ENCODE measurements around the gene ADAMTS12. TPM values are rescaled to one million over a fixed set of nuclear protein-coding genes. Genes with fewer than 3 reads are reported as not detected.

ADAMTS12 gene
- polyA plus RNA-seq, 1 of the 3 experiments (the other 2 are of a cell fraction), result 2.5 TPM

GRCh38 chr5:33736510-33736909, 155.3 kb downstream of the ADAMTS12 start:
- H3K27ac ChIP-seq (ENCODE audit: low read depth in 2 of 2, low read length in 1 of 2), result no peak overlapping the region
- ChIA-PET CTCF (interaction anchor here (0.6 kb wide), 1 partner anchor 1091 kb away, joined by 3 read pairs; no protein-coding TSS in a partner anchor), POLR2A (no interaction called here)
- H3K4me2 ChIP-seq, result no peak overlapping the region
- H3K9ac ChIP-seq, result no peak overlapping the region
- H3K4me1 ChIP-seq (ENCODE audit: control insufficient read depth in 1 of 2, insufficient read depth in 2 of 2, low read depth in 1 of 2, low read length in 1 of 2), result no peaks in the 10 kb centered on the region; a peak in 1 of 4 replicates
- H3K36me3 ChIP-seq (replicated peaks in 1 of 2; ENCODE audit: control insufficient read depth in 1 of 2, insufficient read depth in 2 of 2, low read length in 1 of 2), result no peaks in the 10 kb centered on the region
- no peak overlapping the region for H3K4me3 ChIP-seq (ENCODE audit: low read depth in 2 of 2, low read length in 1 of 2)
- H2AFZ ChIP-seq (ENCODE audit: low read depth), result no peak overlapping the region
- H3F3A ChIP-seq (replicated peaks; ENCODE audit: insufficient read depth), result no peaks in the 10 kb centered on the region
- 22% methylated on average over 3 of the region's 3 CpGs for WGBS (ENCODE audit: low lambda C conversion rate)
- no peaks in the 10 kb centered on the region for H3K9me2 ChIP-seq
- H3K9me3 ChIP-seq, result no peaks in the 10 kb centered on the region
- DNase-seq, result no peak
- no peaks in the 10 kb centered on the region for H3K79me2 ChIP-seq (ENCODE audit: insufficient read depth)
- H4K20me1 ChIP-seq (ENCODE audit: insufficient read depth), result no peaks in the 10 kb centered on the region
- no peak for TF ChIP-seq YY1 (IDR thresholded peaks at IDR 0.05; ENCODE audit: low read depth)
- no peak for TF ChIP-seq MEF2A (IDR thresholded peaks at IDR 0.05; ENCODE audit: borderline replicate concordance, low read depth)
- TF ChIP-seq FOXJ3 (CRISPR knock-in tag; IDR thresholded peaks at IDR 0.05), result no peak
- H3K27me3 ChIP-seq (ENCODE audit: insufficient read depth), result no peaks in the 10 kb centered on the region

- no peaks in the 10 kb centered on the region; a peak in 1 of 4 replicates for H3K4me1 ChIP-seq (ENCODE audit: control insufficient read depth in 1 of 2, insufficient read depth in 2 of 2, low read depth in 1 of 2, low read length in 1 of 2)
- no peaks in the 10 kb centered on the region for H3K36me3 ChIP-seq (replicated peaks in 1 of 2; ENCODE audit: control insufficient read depth in 1 of 2, insufficient read depth in 2 of 2, low read length in 1 of 2)
- no peaks in the 10 kb centered on the region for H4K20me1 ChIP-seq (ENCODE audit: insufficient read depth)
- H3K27me3 ChIP-seq (ENCODE audit: insufficient read depth), result no peaks in the 10 kb centered on the region
- no peaks in the 10 kb centered on the region for H3K9me3 ChIP-seq
- TF ChIP-seq ZBTB33 (IDR thresholded peaks at IDR 0.05; ENCODE audit: borderline replicate concordance, low read depth) (no peak), MAX (IDR thresholded peaks at IDR 0.05; ENCODE audit: low read depth) (no peak), ELF1 (IDR thresholded peaks at IDR 0.05) (no peak), CHD2 (IDR thresholded peaks at IDR 0.05; ENCODE audit: low read length, partially characterized antibody) (no peak), NRF1 (IDR thresholded peaks at IDR 0.05; ENCODE audit: low read depth, low read length) (no peak), NFIC (IDR thresholded peaks at IDR 0.05; ENCODE audit: borderline replicate concordance) (no peak), MXI1 (IDR thresholded peaks at IDR 0.05; ENCODE audit: low read depth, low read length) (no peak), RCOR1 (IDR thresholded peaks at IDR 0.05; ENCODE audit: low read length) (no peak), USF2 (IDR thresholded peaks at IDR 0.05; ENCODE audit: borderline replicate concordance, low read depth, low read length) (no peak), SIN3A (IDR thresholded peaks at IDR 0.05; ENCODE audit: borderline replicate concordance, low read depth, low read length) (no peak), CTCF (IDR thresholded peaks at IDR 0.05) (no peak), FOSL2 (IDR thresholded peaks at IDR 0.05; ENCODE audit: borderline replicate concordance, low read depth) (no peak), RXRA (IDR thresholded peaks at IDR 0.05; ENCODE audit: borderline replicate concordance, low read depth) (no peak), RAD21 (IDR thresholded peaks at IDR 0.05; ENCODE audit: low read length) (no peak), TCF12 (IDR thresholded peaks at IDR 0.05) (no peak), SMC3 (IDR thresholded peaks at IDR 0.05; ENCODE audit: low read depth, low read length) (no peak)
- no peaks in the 10 kb centered on the region for H3K9me2 ChIP-seq
- H3K9ac ChIP-seq, result no peak overlapping the region
- H3K4me3 ChIP-seq (ENCODE audit: low read depth in 2 of 2, low read length in 1 of 2), result no peak overlapping the region
- H3K27ac ChIP-seq (ENCODE audit: low read depth in 2 of 2, low read length in 1 of 2), result no peak overlapping the region
- POLR2A ChIA-PET, result no interaction called here
- no peaks in the 10 kb centered on the region for H3F3A ChIP-seq (replicated peaks; ENCODE audit: insufficient read depth)
- no peak for DNase-seq
- H3K4me2 ChIP-seq, result no peak overlapping the region
- H3K79me2 ChIP-seq (ENCODE audit: insufficient read depth), result no peaks in the 10 kb centered on the region
- H2AFZ ChIP-seq (ENCODE audit: low read depth), result no peak overlapping the region
- 32% methylated on average over 4 of the region's 4 CpGs for WGBS (ENCODE audit: low lambda C conversion rate)
- CTCF ChIA-PET, result interaction anchor here (1.4 kb wide), 1 partner anchor 10 kb away, joined by 3 read pairs; no protein-coding TSS in a partner anchor
These were observed 156.7 kb downstream of the ADAMTS12 start for GRCh38 chr5:33735072-33735471.

All from SK-N-SH (cell line).